T-helper 22 cell (primary cell): ENCODE results near the gene ACTN4.

Source experiments
- DNase-seq: peaks from one replicate; pipeline ENCODE4 v3.0.0-alpha.2; 2020; ENCODE audit warnings: low read depth

ACTN4 gene

DNA sequence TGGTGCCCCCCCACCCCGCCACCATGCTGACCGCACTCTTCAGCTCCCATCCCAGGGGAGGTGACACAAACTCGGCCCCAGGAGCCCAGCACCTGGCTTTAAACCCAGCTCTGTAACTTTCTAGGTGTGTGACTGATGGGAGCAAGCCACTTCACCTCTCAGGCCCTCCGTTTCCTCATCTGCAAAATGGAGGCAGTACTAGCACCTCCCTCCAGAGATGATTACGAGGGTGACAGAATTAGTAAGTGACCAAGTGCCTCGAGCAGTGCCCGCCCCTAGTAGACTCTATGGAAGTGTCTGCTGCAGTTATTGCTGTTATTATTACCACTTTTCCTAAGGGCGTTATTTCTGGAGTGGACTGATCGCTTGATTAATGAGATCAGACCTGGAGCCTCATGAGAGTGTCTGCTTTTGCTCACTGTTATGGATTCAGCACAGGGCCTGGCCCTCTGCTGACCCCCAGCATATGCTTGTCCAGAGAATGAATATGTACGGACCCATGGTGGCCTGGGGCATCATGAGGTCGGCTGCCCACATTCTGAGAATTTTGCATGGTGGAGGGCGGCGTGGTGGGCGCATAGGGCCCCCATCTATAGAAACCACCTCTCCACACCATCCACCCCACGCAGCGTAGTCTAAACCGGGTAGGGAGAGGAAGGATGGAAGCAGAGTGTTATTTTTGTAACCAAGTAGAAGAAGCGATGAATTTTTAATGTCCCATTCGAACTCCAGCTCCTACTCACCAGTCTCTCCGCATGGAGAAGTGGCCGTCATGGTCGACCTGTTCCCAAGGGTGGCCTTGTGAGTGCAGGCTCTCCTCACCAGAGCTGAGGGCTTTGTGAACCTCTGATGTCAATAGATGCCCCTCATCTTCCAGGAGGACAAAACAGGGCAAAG lies 48.6 kb downstream of the ACTN4 start:
- DNase-seq, result no peak

DNA sequence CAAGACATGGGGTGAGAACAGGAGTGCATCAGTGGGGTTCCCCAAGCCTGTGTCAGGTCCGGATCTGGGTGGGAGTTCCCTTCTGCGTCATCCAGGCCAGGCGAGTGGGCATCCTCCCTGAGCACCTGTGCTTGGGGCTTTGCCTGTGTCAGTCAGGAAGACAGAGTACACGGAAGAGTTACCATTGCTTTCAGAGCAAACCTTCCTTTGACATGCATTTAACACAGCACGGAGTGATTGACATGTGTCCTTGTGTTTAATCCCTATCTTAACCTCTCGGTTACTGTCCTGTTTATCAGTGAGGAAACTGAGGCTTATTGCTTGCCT lies 49.2 kb downstream of the ACTN4 start:
- DNase-seq, result no peak

GRCh38 chr19:38697197-38697596 lies 49.7 kb downstream of the ACTN4 start:
- DNase-seq, result no peak

GRCh38 chr19:38697641-38698071 lies 50.2 kb downstream of the ACTN4 start:
- DNase-seq, result no peak

DNA sequence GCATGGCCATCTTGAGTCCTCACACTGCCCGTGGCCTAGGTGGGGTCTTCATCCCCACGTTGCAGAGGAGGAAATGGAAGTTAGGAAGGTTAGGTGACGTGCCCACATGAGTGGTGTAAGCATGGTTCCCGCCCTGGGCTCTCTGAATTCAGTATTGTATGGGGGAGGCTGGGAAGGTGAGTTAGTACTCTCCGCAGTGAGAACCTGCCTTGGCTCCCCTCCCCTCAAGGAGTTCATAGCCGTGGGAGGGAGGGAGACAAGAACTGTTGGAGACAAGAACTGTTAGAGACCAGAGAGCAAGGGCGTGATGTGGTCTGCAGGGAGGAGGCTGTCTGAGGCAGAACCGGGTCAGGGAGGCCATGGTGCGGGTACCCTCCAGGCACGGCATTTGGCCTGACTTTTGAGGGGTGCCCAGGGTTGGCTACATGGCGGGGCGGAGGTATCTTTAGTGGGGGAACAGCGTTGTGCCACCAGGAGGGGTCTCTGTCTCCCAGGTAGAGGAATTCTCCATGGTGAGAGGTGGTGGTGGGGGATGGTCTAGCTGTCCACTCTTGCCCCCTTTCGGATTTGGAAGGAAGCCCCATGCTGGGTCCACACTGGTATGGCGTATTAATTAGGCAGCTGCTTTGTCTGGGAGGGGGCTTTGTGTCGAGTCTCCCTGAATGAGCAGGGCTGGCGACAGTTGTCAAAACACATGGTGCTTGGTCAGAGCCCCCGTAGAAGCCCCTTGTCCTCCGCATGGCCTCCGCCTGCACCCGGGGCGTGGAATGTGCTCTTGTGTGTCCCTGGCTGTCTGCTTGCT lies 51.0 kb downstream of the ACTN4 start:
- no peak for DNase-seq

DNA sequence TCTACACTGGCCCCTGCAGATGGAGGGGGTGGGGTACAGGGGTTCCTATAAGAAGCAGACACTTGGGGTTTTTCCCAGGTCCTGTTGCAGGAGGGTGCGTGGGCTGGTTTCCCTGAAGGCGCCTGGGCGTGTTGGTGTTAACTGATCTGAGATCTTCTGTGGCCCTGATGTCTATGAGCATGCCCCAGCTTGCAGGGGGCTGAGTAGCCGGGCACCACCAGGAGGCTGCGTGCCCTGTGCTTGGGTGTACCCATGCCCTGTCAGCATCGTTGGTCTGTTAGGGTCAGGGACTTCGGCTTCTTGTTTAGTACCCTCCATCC lies 51.5 kb downstream of the ACTN4 start:
- DNase-seq, result no peak

- DNase-seq, result no peak
These were observed 52.3 kb downstream of the ACTN4 start for GRCh38 chr19:38699647-38700349.

- DNase-seq, result no peak
These were observed 53.0 kb downstream of the ACTN4 start for GRCh38 chr19:38700350-38700901.

DNA sequence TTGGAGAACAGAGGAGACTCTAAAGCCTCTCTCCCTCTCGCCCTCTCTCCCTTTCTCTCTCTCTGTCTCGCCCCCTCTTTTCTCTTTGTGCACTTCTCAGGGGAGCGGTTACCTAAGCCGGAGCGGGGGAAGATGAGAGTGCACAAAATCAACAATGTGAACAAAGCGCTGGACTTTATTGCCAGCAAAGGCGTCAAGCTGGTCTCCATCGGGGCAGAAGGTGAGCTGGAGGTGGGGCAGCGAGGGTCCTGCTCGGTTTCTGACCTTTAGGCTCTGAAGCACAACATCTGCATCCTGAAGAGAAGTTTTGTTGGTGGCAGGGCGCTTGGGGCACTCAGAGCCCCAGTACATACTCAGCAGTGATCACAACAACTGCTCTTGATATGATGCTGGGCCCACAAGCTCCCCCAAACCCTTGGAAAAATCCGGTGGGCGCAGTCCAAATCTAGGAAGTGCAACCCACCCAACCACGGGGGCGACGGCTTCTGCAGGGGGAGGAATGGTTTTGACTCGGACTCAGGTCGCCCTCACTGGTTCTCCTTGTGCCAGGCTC lies 53.5 kb downstream of the ACTN4 start:
- DNase-seq, result no peak

- DNase-seq, result no peak
These were observed 54.1 kb downstream of the ACTN4 start for GRCh38 chr19:38701455-38702063.

GRCh38 chr19:38702278-38702677 lies 54.8 kb downstream of the ACTN4 start:
- no peak for DNase-seq

- no peak for DNase-seq
These were observed 56.1 kb downstream of the ACTN4 start for GRCh38 chr19:38703509-38703908.

GRCh38 chr19:38704488-38705026 lies 57.1 kb downstream of the ACTN4 start:
- DNase-seq, result no peak

DNA sequence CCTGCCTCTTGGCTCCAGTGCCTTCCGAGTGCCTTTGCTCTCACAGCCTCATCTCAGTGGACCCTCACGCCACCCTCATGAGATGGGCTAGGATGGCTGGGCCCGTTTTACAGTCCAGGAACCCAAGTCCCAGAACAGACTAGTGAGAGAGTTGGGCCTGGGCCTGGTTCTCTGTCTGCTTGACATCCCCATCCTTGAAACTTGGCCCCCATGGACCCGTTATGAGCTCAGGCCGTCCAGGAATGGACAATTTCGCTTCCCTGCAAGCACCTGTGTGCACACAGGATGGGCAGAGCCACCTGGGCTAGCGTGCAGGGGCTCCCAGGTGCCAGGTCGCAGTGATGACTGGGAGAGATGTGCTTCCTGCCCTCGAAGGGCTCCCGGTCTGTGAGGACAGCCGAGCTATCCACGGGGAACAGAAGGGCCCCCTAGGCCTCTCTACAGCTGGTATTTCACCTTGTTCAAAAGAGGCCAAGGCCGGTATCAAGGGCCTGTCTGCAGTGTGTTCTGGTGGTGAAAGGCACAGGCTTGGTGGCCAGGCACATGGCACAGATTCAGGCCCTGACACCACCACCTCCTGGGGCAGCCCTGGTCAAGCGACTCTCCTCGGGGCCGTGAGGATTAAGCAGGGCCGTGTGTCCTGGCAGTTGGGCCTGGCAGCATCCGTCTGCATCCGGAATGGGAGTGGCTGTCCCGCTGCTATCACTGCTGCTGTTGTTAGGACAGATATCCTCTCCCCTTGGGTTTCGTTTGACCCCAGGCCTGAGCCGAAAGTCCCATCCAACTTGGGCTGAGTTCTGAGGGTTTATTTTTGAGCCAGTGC lies 58.0 kb downstream of the ACTN4 start:
- no peak for DNase-seq

DNA sequence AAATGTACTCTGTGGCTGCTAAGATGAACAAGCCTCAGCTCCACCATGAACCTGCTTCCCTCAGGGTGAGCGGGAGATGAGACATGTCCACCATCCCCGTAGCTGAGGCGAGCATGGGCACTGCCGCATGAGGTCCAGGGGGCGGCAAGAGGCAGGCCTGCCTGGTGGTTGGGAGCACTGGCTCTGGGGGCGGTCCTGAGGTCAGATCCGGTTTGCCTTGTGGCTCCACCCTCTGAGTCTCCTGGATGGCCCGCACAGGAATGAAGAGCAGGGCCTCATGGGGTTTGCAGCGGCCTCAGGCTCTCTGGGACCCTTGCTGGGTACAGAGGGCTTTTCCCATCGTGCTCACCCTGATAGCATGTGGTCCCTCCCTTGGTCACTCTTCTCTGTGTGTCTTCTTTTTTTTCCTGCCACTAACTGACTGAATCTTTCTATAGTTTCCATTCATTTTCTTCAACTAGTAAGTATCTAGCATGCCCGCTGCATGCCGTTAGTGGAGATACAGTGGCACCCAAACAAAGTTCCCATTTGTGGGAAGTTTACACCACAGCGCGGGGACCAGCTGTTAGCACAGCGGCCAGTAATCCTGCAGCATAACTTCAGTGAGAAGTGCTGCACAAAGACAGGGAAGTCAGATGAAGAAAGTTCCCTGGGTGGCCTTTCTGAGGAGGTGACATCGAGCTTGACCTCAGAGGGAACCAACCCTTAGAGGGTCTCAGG lies 59.5 kb downstream of the ACTN4 start:
- DNase-seq, result no peak

- DNase-seq, result no peak
These were observed 60.2 kb downstream of the ACTN4 start for GRCh38 chr19:38707512-38708114.

DNA sequence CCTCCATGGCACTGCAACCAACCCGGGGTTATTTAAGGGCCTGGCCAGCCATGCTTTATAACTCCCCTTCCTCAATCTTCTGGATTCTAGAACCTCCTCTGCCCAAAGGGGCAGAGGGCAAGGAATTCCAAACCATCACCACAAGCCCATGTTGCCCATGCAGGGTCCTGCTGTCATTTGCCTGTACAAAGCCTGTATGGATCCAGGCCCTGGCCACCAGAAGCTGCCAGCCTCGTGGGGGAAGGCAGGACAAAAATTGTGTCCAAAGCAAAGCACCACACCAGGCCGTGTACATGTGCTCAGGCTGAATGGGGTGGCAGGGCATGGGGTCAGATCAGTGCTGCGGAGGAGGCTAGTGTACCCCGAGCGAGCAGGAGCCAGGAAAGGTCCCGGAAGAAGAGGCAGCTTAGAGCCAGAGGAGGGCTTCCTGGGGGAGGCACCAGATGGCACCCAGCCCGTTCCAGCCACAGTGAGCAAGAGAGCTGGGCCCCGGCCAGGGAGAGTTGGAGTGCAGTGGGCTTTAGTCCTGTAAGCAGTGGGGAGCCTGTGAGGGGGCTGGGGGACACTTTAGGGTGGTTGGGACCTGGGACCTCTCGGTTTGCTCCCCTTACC lies 61.1 kb downstream of the ACTN4 start:
- no peak for DNase-seq

GRCh38 chr19:38709119-38709518 lies 61.7 kb downstream of the ACTN4 start:
- no peak for DNase-seq
